ENCODE measurements around the gene ZC3H12D. TPM values are rescaled to one million over a fixed set of nuclear protein-coding genes. Genes with fewer than 3 reads are reported as not detected.

Gene ZC3H12D
- total RNA-seq, 1 donor from 2014 or later = 2.1 TPM

- DNase-seq (no peak), ATAC-seq (no peak)
- H3K36me3 ChIP-seq = no peaks in the 10 kb centered on the region
- no peak overlapping the region for H3K27ac ChIP-seq
- no peaks in the 10 kb centered on the region for H3K27me3 ChIP-seq
- H3K4me1 ChIP-seq = peaks cover 3% of the 10 kb centered on the region
- H3K4me3 ChIP-seq = no peak overlapping the region
- intact Hi-C loops (cut with DNase I) = loop anchor here (5.0 to 10.0 kb wide), 2 partner anchors 357 to 399 kb away; no protein-coding TSS in a partner anchor
- TF ChIP-seq CTCF (IDR thresholded peaks at IDR 0.05) = no peak
- H3K9me3 ChIP-seq = no peaks in the 10 kb centered on the region
Measured at GRCh38 chr6:149433881-149434280, 50.9 kb downstream of the ZC3H12D start.

GRCh38 chr6:149433405-149433804, 51.4 kb downstream of the ZC3H12D start:
- DNase-seq (no peak), ATAC-seq (no peak)
- no peak overlapping the region for H3K4me3 ChIP-seq
- H3K27ac ChIP-seq = no peak overlapping the region
- H3K36me3 ChIP-seq = no peaks in the 10 kb centered on the region
- no peaks in the 10 kb centered on the region for H3K27me3 ChIP-seq
- intact Hi-C loops (cut with DNase I) = loop anchor here (5.0 to 10.0 kb wide), 2 partner anchors 356 to 399 kb away; no protein-coding TSS in a partner anchor
- no peaks in the 10 kb centered on the region for H3K9me3 ChIP-seq
- TF ChIP-seq CTCF (IDR thresholded peaks at IDR 0.05) = no peak
- peaks cover 3% of the 10 kb centered on the region for H3K4me1 ChIP-seq

- peak; percentile 98 for ATAC-seq
- no peak overlapping the region for H3K4me3 ChIP-seq
Measured at GRCh38 chr6:149431905-149432775, 52.7 kb downstream of the ZC3H12D start.

GRCh38 chr6:149429427-149430360, 55.1 kb downstream of the ZC3H12D start:
- Histone ChIP-seq H3K36me3 (no peaks in the 10 kb centered on the region), H3K9me3 (no peaks in the 10 kb centered on the region), H3K27me3 (no peaks in the 10 kb centered on the region), H3K4me3 (no peak overlapping the region), H3K4me1 (peaks cover 3% of the 10 kb centered on the region), H3K27ac (no peak overlapping the region)
- no peak for TF ChIP-seq CTCF (IDR thresholded peaks at IDR 0.05)
- intact Hi-C loops (cut with DNase I) = loop anchor here (5.0 to 10.0 kb wide), 2 partner anchors 352 to 395 kb away; no protein-coding TSS in a partner anchor
- ATAC-seq (no peak), DNase-seq (no peak)

More at GRCh38 chr6:149431905-149432775, 52.7 kb downstream of the ZC3H12D start:
- H3K36me3 ChIP-seq = no peaks in the 10 kb centered on the region
- intact Hi-C loops (cut with DNase I) = loop anchor here (5.0 to 10.0 kb wide), 2 partner anchors 355 to 397 kb away; no protein-coding TSS in a partner anchor
- no peaks in the 10 kb centered on the region for H3K27me3 ChIP-seq
- peak; percentile 94 for TF ChIP-seq CTCF (IDR thresholded peaks at IDR 0.05)
- H3K9me3 ChIP-seq = no peaks in the 10 kb centered on the region
- DNase-seq = peak; percentile 92
- peaks cover 3% of the 10 kb centered on the region for H3K4me1 ChIP-seq
- no peak overlapping the region for H3K27ac ChIP-seq

DNA sequence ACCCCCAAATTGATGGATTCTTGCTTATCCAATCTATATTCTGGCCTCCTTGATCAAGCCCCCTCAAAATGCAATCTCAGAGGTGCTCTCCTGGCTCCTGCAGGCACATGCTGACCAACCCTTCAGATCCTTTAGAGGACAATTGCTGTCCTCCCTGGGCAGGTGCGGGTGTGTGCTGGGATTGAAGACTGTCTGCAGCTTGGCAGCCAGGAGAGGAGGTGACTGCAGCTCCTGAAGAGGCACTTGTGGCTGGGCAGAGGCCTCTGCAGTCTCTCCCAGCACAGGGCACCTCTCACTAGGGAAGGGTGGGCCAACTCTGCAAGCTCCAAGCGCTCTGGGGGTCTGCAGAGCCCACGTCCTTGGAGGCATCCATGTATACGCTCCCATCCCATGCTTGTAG, 56.2 kb downstream of the ZC3H12D start:
- no peak overlapping the region for H3K27ac ChIP-seq
- no peak overlapping the region for H3K4me3 ChIP-seq
- H3K36me3 ChIP-seq = no peaks in the 10 kb centered on the region
- no peaks in the 10 kb centered on the region for H3K27me3 ChIP-seq
- TF ChIP-seq CTCF (IDR thresholded peaks at IDR 0.05) = no peak
- intact Hi-C loops (cut with DNase I) = no loop called here
- no peaks in the 10 kb centered on the region for H3K9me3 ChIP-seq
- ATAC-seq (no peak), DNase-seq (no peak)
- peaks cover 10% of the 10 kb centered on the region for H3K4me1 ChIP-seq
